NCI-H1694 treated with DMSO at 0.1 percent for 48 hours (cell line): ENCODE results near the gene ZNF484.
"Not testable (repeated sequence)": the region's sequence is repeated elsewhere in the genome, so short reads cannot be mapped to it uniquely, and the experiment has no call there.

Source experiments
- DNase-seq: peaks from one replicate; lab custom pipeline; 2025; lab: John Stamatoyannopoulos, UW

ZNF484 gene

GRCh38 chr9:92860867-92861266 is 17.0 kb downstream of the ZNF484 start:
- DNase-seq: no peak

- DNase-seq: no peak
These were observed 20.6 kb downstream of the ZNF484 start for GRCh38 chr9:92857236-92857635.

GRCh38 chr9:92853716-92854115 is 24.1 kb downstream of the ZNF484 start:
- DNase-seq: no peak

- no peak for DNase-seq
These were observed 26.9 kb downstream of the ZNF484 start for GRCh38 chr9:92850898-92851297.

GRCh38 chr9:92848740-92849139 is 29.1 kb downstream of the ZNF484 start:
- not testable (repeated sequence) for DNase-seq

- no peak for DNase-seq
These were observed 31.1 kb downstream of the ZNF484 start for GRCh38 chr9:92846662-92847145.

- DNase-seq: not testable (repeated sequence)
These were observed 39.4 kb downstream of the ZNF484 start for GRCh38 chr9:92838411-92838810.

- DNase-seq: no peak
These were observed 40.6 kb downstream of the ZNF484 start for GRCh38 chr9:92837191-92837590.

GRCh38 chr9:92829420-92829819 is 48.4 kb downstream of the ZNF484 start:
- no peak for DNase-seq

GRCh38 chr9:92825065-92825464 is 52.8 kb downstream of the ZNF484 start:
- not testable (repeated sequence) for DNase-seq

- no peak for DNase-seq
These were observed 56.9 kb downstream of the ZNF484 start for GRCh38 chr9:92820964-92821363.

GRCh38 chr9:92819898-92820297 is 57.9 kb downstream of the ZNF484 start:
- not testable (repeated sequence) for DNase-seq

GRCh38 chr9:92809629-92810326 is 68.1 kb downstream of the ZNF484 start:
- not testable (repeated sequence) for DNase-seq

GRCh38 chr9:92808726-92809451 is 68.9 kb downstream of the ZNF484 start:
- no peak for DNase-seq

GRCh38 chr9:92807757-92808725 is 69.8 kb downstream of the ZNF484 start:
- DNase-seq: no peak

- DNase-seq: no peak
These were observed 70.6 kb downstream of the ZNF484 start for GRCh38 chr9:92807031-92807756.

- no peak for DNase-seq
These were observed 73.1 kb downstream of the ZNF484 start for GRCh38 chr9:92804727-92805126.

- DNase-seq: no peak
These were observed 79.5 kb downstream of the ZNF484 start for GRCh38 chr9:92798358-92798757.

- DNase-seq: not testable (repeated sequence)
These were observed 81.5 kb downstream of the ZNF484 start for GRCh38 chr9:92796337-92796804.

- no peak for DNase-seq
These were observed 82.1 kb downstream of the ZNF484 start for GRCh38 chr9:92795598-92796336.
